Measurements from ENCODE around the gene KAT2A. TPM values are rescaled to one million over a fixed set of nuclear protein-coding genes. Genes with fewer than 3 reads are reported as not detected.

The KAT2A gene
- total RNA-seq, 2 experiments from 2014 or later: 46.2 to 54.8 TPM

- intact Hi-C loops (cut with DNase I, micrococcal nuclease): no loop called here
- Mint-ChIP-seq H3K4me3 (peak within 1 kb of the TSS; percentile 70), H3K36me3 (ENCODE audit: low read depth) (peaks cover 28% of the 10 kb centered on the region), H3K27ac (no peak within 1 kb of the TSS), H3K9me3 (ENCODE audit: low read depth) (no peaks in the 10 kb centered on the region), H3K27me3 (no peaks in the 10 kb centered on the region), H3K4me1 (peaks cover 23% of the 10 kb centered on the region)
- ChIA-PET CTCF (interaction anchor here (0.6 to 1.0 kb wide), 4 partner anchors 39 to 1379 kb away, joined by 3 to 5 read pairs (median 4); no protein-coding TSS in a partner anchor), POLR2A (no interaction called here)
- DNase-seq (no peak), ATAC-seq (no peak)
Observed at GRCh38 chr17:42122371-42123303, 1.5 kb upstream of the KAT2A start, which contains the start of gene HSPB9. TSS of gene HSPB9 (plus strand) at chr17:42122804. CDS start at chr17:42122851, 47 bp downstream.

DNA sequence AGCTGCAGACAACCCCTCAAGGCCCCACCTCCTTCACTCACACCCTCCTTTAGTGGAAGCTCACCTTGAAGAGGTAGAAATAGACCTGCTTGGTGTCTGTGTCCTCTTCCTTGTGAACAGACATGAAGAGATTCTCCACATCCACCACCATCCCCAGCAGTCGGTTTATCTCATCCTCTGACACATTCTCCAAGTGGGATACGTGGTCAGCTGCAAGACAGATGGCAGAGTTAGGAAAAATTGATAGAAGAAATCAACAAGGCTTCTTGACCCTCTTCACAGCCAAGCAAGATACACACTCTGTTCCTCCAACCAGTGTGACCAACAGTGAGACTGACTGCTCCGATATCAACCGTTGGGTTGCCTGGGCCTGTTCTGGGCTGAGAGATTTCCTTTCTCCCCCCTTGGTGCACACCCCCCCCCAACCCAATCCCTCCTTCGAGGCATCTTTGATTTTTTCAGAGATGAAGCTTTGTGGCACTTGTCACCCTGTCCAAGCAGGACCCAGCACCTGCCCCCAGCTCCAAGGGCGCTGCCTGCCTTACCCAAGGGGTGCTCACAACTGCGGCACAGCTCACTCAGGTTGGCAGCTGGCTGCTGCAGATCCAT, 902 bp downstream of the KAT2A start:
- peak overlapping the region; percentile 70 for H3K27ac Mint-ChIP-seq
- DNase-seq (no peak), ATAC-seq (no peak)
- POLR2A ChIA-PET: interaction anchor here (0.5 to 1.2 kb wide), 3 partner anchors 8 to 154 kb away, joined by 3 to 4 read pairs (median 3); partner anchors contain the start of genes CNP and DHX58
- CTCF ChIA-PET: interaction anchor here (0.6 to 3.1 kb wide), 17 partner anchors 8 to 414 kb away, joined by 3 to 17 read pairs (median 4); partner anchors contain the start of genes DHX58, DNAJC7, KCNH4 and NKIRAS2
- no peaks in the 10 kb centered on the region for H3K27me3 Mint-ChIP-seq
- H3K9me3 Mint-ChIP-seq (ENCODE audit: low read depth): no peaks in the 10 kb centered on the region
- peak overlapping the region; percentile 70 for H3K4me3 Mint-ChIP-seq
- H3K36me3 Mint-ChIP-seq (ENCODE audit: low read depth): peaks cover 35% of the 10 kb centered on the region
- intact Hi-C loops (cut with DNase I, micrococcal nuclease): no loop called here
- H3K4me1 Mint-ChIP-seq: peaks cover 29% of the 10 kb centered on the region

- intact Hi-C loops (cut with DNase I, micrococcal nuclease): no loop called here
- peaks cover 29% of the 10 kb centered on the region for H3K4me1 Mint-ChIP-seq
Observed at GRCh38 chr17:42119301-42119700, 1.9 kb downstream of the KAT2A start.

DNA sequence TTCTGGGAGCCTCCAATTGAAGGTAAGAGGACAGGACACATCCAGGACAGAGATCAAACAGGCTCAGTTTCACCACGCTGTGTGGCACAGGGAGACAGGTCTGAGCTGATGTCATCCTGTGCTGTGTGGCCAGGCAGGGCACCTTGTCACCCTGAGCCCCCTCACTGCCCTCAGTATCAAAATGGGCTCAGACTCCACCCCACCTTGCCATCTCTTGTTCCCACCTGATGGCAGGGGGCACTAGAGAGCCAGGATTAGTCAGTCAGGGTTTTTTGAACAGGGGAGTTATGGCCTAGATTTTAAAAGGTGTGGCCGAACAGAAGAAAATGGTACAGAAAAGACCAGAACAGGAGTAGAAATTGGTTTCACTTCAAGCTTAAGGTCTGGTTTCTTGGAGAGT, 2.6 kb downstream of the KAT2A start:
- Mint-ChIP-seq H3K4me1 (peaks cover 29% of the 10 kb centered on the region), H3K27me3 (no peaks in the 10 kb centered on the region), H3K27ac (peak overlapping the region; percentile 75), H3K36me3 (ENCODE audit: low read depth) (peaks cover 38% of the 10 kb centered on the region), H3K9me3 (ENCODE audit: low read depth) (no peaks in the 10 kb centered on the region), H3K4me3 (peak overlapping the region; percentile 33)
- ChIA-PET CTCF (interaction anchor here (0.7 to 3.1 kb wide), 9 partner anchors 11 to 154 kb away, joined by 3 to 17 read pairs (median 4); partner anchors contain the start of gene NKIRAS2), POLR2A (no interaction called here)
- DNase-seq (peak; percentile 74), ATAC-seq (peak; percentile 42)
- intact Hi-C loops (cut with DNase I, micrococcal nuclease): loop anchor here (1.0 kb wide), 2 partner anchors 63 to 409 kb away; partner anchors contain the start of gene KCNH4 (in 1 of the 2)

More at GRCh38 chr17:42119301-42119700, 1.9 kb downstream of the KAT2A start:
- ChIA-PET POLR2A (interaction anchor here (0.6 kb wide), 1 partner anchor 45 kb away, joined by 6 read pairs; no protein-coding TSS in a partner anchor), CTCF (interaction anchor here (0.7 to 3.1 kb wide), 11 partner anchors 18 to 153 kb away, joined by 3 to 17 read pairs (median 4); partner anchors contain the start of genes KCNH4 and NKIRAS2)
- ATAC-seq: no peak
- no peak for DNase-seq
- H3K27me3 Mint-ChIP-seq: no peaks in the 10 kb centered on the region
- H3K9me3 Mint-ChIP-seq (ENCODE audit: low read depth): no peaks in the 10 kb centered on the region
- peaks cover 35% of the 10 kb centered on the region for H3K36me3 Mint-ChIP-seq (ENCODE audit: low read depth)
- H3K4me3 Mint-ChIP-seq: peak overlapping the region; percentile 70
- no peak overlapping the region for H3K27ac Mint-ChIP-seq

DNA sequence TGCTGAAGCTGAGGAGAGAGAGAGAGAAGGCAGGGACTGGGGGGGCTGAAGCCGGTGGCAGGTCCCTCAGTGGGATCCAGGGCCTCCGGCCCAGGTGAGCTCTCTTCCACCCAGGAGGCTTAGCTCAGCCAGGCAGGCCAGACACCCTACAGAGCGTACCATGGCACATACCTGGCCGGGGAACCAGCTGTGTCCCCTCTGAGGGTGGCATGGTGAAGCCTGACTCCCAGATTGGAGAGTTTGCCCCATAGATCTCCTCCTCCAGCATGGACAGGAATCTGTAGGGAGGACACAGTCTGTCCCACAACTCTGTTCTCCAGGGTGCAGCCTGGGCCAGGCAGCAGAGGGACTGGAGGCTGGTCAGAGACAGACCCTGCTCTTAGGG, 3.0 kb downstream of the KAT2A start:
- H3K4me3 Mint-ChIP-seq: no peak overlapping the region
- no peaks in the 10 kb centered on the region for H3K27me3 Mint-ChIP-seq
- no peak overlapping the region for H3K27ac Mint-ChIP-seq
- ATAC-seq (no peak), DNase-seq (no peak)
- intact Hi-C loops (cut with DNase I, micrococcal nuclease): loop anchor here (1.0 kb wide), 2 partner anchors 63 to 409 kb away; partner anchors contain the start of gene KCNH4 (in 1 of the 2)
- POLR2A ChIA-PET: no interaction called here
- peaks cover 29% of the 10 kb centered on the region for H3K4me1 Mint-ChIP-seq
- CTCF ChIA-PET: interaction anchor here (0.6 to 3.1 kb wide), 11 partner anchors 10 to 153 kb away, joined by 3 to 17 read pairs (median 4); partner anchors contain the start of gene NKIRAS2
- H3K9me3 Mint-ChIP-seq (ENCODE audit: low read depth): no peaks in the 10 kb centered on the region
- peaks cover 39% of the 10 kb centered on the region for H3K36me3 Mint-ChIP-seq (ENCODE audit: low read depth)

DNA sequence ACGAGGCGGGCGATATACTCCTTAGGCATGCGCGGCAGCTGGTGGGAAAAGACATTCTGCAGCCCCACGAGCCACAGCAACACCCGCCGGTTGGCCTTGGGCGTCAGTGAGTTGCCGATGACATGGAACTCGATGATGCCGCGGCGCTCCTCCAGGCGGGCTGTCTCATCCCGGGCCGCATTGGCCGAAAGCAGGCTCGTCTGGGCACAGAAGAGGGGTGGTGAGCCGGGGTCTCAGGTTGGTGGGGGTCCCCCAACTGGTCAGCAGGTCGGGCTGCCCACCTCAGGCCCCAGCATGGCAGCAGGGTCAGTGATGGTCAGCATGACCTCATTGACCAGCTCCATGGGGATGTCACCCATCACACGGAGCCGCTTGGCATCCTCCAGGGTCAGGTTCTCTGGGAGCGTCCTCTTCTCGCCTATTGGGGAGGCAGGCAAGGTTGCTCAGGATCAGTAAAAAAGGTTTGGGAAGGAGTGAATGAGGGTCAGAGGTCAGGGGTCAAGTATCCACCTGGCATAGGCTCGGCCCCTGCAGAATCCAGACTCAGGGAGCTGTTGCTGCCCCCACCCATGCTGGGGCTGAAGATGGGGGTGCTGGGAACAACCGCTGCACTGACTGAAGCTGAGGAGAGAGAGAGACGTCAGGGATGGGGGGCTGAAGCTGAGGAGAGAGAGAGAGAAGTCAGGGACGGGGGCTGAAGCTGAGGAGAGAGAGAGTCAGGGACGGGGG, 3.6 kb downstream of the KAT2A start:
- peaks cover 39% of the 10 kb centered on the region for H3K36me3 Mint-ChIP-seq (ENCODE audit: low read depth)
- no peak overlapping the region for H3K4me3 Mint-ChIP-seq
- DNase-seq (no peak), ATAC-seq (no peak)
- H3K9me3 Mint-ChIP-seq (ENCODE audit: low read depth): no peaks in the 10 kb centered on the region
- H3K4me1 Mint-ChIP-seq: peaks cover 33% of the 10 kb centered on the region
- H3K27ac Mint-ChIP-seq: no peak overlapping the region
- intact Hi-C loops (cut with DNase I, micrococcal nuclease): loop anchor here (1.0 to 2.0 kb wide), 3 partner anchors 64 to 410 kb away; partner anchors contain the start of gene KCNH4 (in 1 of the 2)
- ChIA-PET CTCF (interaction anchor here (0.6 to 3.1 kb wide), 10 partner anchors 10 to 153 kb away, joined by 3 to 17 read pairs (median 4); partner anchors contain the start of gene NKIRAS2), POLR2A (no interaction called here)
- no peaks in the 10 kb centered on the region for H3K27me3 Mint-ChIP-seq

DNA sequence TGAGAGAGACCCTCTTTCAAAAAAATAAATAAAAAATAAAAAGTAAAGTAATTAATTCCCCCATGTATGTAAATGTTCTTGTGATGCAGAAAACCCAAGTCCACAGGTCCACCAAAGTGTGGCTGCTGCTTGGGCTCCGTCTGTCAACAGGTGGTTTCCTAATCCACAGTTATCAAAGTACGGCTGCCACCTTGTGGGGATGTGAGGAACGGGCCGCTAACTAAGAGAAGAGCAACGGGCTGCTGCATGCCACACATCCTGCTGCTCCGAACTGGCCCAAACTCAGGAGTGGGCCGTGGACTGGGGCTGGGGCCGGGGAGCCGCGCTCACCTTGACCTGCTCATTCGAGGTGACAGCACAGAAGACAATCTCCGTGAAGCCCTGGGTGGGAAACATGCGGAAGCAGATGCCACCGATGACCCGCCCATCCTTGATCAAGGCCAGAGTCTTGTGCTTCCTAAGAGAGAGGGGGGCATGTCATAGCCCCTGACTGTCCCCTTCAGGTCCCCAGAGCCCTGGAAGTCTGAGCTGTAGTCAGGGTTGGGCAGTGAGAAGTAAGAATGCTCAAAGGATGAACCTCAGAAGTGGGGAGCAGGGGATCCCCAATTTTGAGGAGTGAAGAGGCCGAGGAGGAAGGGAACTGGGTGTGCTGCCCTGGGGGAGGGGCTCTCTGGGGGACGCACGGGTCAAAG, 4.3 kb downstream of the KAT2A start:
- DNase-seq (peak; percentile 90), ATAC-seq (peak; percentile 18)
- ChIA-PET CTCF (interaction anchor here (1.0 to 3.1 kb wide), 5 partner anchors 50 to 97 kb away, joined by 3 to 17 read pairs (median 7); partner anchors contain the start of gene NKIRAS2), POLR2A (no interaction called here)
- Mint-ChIP-seq H3K9me3 (ENCODE audit: low read depth) (no peaks in the 10 kb centered on the region), H3K4me1 (peaks cover 37% of the 10 kb centered on the region), H3K27me3 (no peaks in the 10 kb centered on the region), H3K36me3 (ENCODE audit: low read depth) (peaks cover 39% of the 10 kb centered on the region), H3K4me3 (no peak overlapping the region), H3K27ac (peak overlapping the region; percentile 13)
- intact Hi-C loops (cut with DNase I, micrococcal nuclease): loop anchor here (1.0 to 2.0 kb wide), 5 partner anchors 50 to 154 kb away; partner anchors contain the start of gene NKIRAS2 (in 1 of the 2)

GRCh38 chr17:42114118-42114517, 7.0 kb downstream of the KAT2A start:
- Mint-ChIP-seq H3K27me3 (no peaks in the 10 kb centered on the region), H3K36me3 (ENCODE audit: low read depth) (peaks cover 35% of the 10 kb centered on the region), H3K9me3 (ENCODE audit: low read depth) (no peaks in the 10 kb centered on the region), H3K4me3 (no peak overlapping the region), H3K4me1 (peaks cover 40% of the 10 kb centered on the region), H3K27ac (no peak overlapping the region)
- DNase-seq: no peak
- CTCF ChIA-PET: interaction anchor here (0.5 to 3.4 kb wide), 12 partner anchors 11 to 459 kb away, joined by 3 to 22 read pairs (median 4); partner anchors contain the start of genes KCNH4 and NKIRAS2
- intact Hi-C loops (cut with DNase I, micrococcal nuclease): loop anchor here in 1 of 2 experiments (5.0 kb wide), 1 partner anchor 173 kb away; the partner anchor contains the start of gene STAT5A
- POLR2A ChIA-PET: interaction anchor here (1.1 kb wide), 1 partner anchor 148 kb away, joined by 7 read pairs; the partner anchor contains the start of gene CNP
- ATAC-seq: no peak

- Mint-ChIP-seq H3K36me3 (ENCODE audit: low read depth) (peaks cover 29% of the 10 kb centered on the region), H3K27me3 (no peaks in the 10 kb centered on the region), H3K9me3 (ENCODE audit: low read depth) (no peaks in the 10 kb centered on the region), H3K4me1 (peaks cover 33% of the 10 kb centered on the region), H3K27ac (peak overlapping the region; percentile 97), H3K4me3 (no peak overlapping the region)
- CTCF ChIA-PET: interaction anchor here (0.6 to 3.4 kb wide), 11 partner anchors 10 to 460 kb away, joined by 3 to 22 read pairs (median 6); partner anchors contain the start of genes CNP, DNAJC7, KCNH4 and NKIRAS2
- POLR2A ChIA-PET: interaction anchor here (1.1 to 1.5 kb wide), 2 partner anchors 94 to 147 kb away, joined by 3 to 7 read pairs; partner anchors contain the start of genes CNP and NKIRAS2
- DNase-seq (no peak), ATAC-seq (no peak)
- intact Hi-C loops (cut with DNase I, micrococcal nuclease): loop anchor here (2.0 to 5.0 kb wide), 3 partner anchors 41 to 195 kb away; partner anchors contain the start of genes RAB5C (in 2 of the 2), ACLY (in 1 of the 2) and STAT5A (in 1 of the 2)
Observed at GRCh38 chr17:42113293-42114069, 7.7 kb downstream of the KAT2A start.

All from activated CD4-positive, alpha-beta T cell treated with anti-CD3 and anti-CD28 coated beads for 36 hours (primary cell).